Frontal cortex (tissue), 4 donors: ENCODE data around the gene MACF1. TPM values are rescaled to one million over a fixed set of nuclear protein-coding genes. Genes with fewer than 3 reads are reported as not detected.

Source experiments
- DNase-seq, 2 donors: peaks; one replicate each; pipeline ENCODE4 v3.0.0; 2012; ENCODE audit warnings: low spot score in 2 of 2
- FAIRE-seq: peaks from 2 replicates; lab custom pipeline; 2012; peaks lifted over from hg19 to GRCh38; lab: Jason Lieb, UNC
- total RNA-seq: library from RNA; depleted of rRNA; stranded (reverse); fragments of >200 nt; gene quantifications from one replicate; pipeline ENCODE4 v1.2.3, GENCODE V29; 2014
- donor health status: control.
- donor health status: control.
- donor health status: control.

Gene MACF1
- total RNA-seq, 1 donor from 2014 or later = 306 TPM

DNA sequence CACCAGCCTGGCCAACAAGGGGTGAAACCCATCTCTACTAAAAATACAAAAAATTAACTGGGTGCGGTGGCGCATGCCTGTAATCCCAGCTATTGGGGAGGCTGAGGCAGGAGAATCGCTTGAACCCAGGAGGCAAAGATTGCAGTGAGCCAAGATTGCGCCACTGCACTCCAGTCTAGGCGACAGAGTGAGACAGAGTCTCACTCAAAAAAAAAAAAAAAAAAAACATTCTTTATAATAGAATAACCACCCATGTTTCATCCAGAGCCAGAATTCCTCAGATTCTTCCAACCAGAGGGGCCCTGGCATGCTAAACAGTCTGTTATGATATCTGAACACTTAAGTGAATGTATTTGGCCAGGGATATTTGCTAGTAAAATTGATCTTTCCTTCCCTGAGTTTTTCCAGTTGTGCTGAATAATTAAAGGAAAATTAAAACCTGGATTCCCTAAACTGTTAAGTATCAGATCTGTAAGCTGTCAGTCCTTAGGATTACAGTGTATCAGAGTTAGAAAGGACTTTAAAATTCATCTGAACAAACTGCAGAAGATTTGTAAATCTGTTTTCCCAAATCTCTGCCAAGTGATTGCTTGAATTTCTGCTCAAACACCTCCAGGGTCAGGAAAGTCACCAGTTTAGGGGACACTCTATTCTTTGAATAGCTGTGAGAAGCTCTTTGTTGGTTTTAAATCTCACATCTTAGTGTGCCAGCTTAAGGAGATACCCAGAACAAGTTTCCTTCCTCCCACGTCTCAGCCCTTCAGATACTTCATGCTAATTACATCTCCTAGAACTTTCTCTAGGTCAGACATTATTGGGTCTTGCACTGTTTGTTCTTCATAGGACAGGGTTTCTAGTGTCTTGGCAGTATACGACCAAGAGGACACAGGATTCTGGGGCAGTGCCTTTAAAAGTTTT is 202.3 kb downstream of the MACF1 start:
- FAIRE-seq = no peak
- no peak for DNase-seq

DNA sequence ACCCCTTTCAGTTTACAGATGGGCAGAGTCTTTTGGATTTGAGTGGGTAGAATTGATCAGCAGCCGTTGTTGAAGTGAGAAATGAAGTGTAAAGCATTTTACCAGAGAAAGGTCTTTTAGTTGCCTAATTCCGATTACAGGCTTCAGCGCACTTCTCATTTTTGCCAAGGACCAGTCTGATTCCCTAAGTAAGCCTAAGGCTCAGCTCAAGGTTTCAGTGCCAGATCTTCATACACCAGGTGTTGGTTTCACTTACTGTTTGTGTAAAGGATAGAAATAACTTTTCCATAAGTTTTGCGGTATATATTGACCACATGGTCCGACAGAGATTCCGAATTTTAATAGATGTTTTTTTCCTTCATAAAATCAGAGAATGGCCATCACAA is 203.0 kb downstream of the MACF1 start:
- DNase-seq (no peak), FAIRE-seq (no peak)

DNA sequence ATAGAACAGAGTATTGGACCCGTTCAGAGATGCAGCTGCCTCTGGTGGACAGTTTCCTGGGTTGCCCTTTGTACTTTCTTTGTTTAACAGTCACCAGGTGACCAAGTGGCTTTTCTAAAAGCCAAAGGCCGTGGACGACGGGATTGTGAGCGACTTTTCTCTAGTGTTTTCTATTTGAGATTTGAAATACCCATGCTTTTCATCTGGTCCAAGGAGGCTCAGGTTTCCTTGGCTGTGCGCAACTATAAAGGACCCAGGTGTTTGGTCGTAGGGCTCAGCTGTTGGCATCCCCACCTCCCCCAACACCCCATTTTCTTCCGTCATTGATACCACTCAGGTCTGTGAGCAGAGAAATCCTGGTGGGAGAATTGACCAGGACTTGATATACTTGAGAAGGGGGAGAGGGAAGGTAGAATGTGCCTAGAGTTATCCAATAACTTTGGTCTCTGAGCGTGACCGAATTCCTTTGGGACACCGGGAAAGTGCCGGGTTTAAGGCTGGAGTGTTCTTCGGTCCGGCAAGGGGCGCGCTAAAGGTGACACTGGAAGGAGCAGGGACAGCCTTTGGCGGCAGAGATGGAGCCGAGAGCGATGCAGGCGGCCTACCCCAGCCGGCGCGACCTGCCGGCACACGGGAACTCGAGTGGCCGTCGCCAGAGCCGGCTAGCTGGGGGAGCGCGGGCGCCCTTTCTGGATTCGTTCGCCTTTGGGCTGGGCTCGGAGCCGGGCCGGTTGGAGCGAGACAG is 203.6 kb downstream of the MACF1 start:
- no peak for DNase-seq
- no peak for FAIRE-seq

DNA sequence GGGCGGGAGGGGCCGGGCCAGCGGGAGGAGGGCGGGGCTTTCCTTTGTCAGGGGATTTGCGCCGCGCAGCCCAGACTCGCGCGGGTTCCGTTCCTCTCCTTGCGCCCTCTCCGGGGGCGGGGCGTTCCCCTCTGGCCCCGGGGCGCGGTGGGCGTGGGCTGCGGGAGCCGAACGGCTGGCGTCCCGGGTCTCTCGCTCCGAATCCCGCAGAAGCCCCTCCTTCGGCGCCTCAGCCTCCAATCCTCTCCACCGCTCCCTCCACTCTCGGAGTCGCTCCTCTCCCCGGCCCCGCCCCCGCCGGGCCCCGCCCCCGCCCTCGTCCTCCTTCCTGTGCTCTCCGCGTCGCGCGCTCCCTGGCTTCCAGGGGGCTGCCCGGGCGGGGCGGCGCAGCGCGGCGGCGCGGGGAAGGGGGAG is 204.2 kb downstream of the MACF1 start:
- DNase-seq (peak; percentile 97 to 98), FAIRE-seq (no peak)

DNA sequence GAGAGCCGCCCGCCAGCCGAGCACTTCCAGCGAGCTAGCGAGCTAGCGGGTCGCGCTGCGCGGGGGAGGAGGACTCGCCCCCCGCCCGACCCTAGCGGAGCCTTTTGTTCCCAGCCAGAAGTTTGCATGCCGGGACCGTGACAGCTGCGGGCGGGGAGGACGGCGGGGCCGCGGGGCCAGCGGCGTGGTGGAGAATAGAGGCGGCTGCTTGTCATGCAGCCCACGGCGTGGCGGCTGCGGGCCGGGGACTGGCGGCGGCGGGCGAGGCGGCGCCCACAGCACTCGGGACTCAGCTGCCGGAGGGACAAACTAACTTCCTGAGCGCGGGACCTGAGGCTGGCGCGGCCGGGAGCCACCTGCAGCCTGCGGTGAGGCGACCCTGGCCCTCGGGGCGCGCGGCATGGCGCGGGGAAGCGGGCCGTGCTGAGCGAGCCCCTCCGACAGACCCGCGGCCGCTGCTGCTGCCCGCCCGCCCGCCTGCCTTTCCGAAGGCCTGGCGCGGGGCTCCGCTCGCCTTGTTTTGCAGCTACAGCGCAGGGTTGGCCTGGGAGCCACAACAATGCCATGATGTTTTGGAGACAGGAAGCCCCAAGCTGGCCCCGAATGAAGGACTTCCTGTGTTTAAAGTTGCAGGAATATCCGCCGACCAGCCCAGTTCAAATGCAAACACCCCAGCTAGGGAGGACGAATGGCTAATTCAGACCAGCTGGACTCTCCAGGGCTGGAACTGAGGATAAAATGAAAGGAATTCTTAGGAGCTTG is 204.7 kb downstream of the MACF1 start:
- DNase-seq (peak in 1 of 2 donors; percentile 52), FAIRE-seq (no peak)

DNA sequence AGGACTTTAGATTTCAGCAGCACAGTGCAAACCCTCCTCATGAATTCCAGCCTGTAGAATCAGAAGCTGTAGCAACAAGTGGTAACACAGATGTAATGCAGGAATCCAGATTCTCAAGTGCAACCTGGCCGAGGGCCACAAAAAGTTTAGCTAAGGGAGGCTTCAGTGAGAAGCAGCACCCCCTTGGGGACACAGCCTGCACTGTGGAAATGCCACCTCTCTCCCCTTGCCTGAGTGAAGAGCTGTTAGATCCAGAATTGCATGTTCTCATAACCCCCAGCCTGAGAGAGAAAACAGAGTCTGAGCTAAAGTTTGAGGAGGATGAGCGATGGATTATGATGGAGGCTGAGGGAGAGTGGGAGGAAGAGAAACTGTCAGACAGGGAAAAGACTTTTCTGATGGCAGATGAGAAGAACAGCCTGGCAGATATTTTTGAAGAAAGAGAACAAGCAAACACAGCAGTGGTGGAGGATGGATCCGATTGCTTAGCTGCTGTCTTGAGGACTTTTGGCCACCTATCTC is 206.5 kb downstream of the MACF1 start:
- no peak for FAIRE-seq
- DNase-seq = peak; percentile 60 to 67

DNA sequence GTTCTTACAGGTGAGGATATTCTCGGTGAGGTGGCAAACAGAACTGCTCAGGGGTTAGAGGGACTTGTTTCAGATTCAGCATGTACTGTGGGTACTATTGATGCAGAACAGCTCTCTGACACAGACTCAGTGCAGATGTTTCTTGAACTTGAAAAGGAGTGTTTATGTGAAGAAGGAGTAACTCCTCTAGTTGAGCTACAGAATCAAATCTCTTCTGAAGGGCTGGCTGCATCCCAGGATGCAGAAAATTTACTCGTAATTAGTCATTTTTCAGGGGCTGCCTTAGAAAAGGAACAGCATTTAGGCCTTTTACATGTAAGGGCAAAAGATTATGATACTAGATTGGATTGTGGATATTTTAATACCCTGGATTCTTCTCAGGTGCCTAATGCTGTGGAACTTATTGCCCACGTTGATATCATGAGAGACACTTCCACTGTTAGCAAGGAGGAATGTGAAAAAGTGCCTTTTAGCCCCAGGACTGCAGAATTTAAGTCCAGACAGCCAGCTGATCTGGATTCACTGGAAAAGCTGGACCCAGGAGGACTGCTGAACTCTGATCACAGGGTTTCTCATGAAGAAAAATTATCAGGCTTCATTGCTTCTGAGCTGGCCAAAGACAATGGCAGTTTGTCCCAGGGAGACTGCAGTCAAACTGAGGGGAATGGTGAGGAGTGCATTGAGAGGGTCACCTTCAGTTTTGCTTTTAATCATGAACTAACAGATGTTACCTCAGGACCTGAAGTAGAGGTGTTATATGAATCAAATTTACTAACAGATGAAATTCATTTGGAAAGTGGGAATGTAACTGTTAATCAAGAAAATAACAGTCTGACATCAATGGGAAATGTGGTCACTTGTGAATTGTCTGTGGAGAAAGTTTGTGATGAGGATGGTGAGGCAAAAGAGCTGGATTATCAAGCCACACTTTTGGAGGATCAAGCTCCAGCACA is 207.3 kb downstream of the MACF1 start:
- no peak for FAIRE-seq
- DNase-seq = peak in 1 of 2 donors; percentile 31

DNA sequence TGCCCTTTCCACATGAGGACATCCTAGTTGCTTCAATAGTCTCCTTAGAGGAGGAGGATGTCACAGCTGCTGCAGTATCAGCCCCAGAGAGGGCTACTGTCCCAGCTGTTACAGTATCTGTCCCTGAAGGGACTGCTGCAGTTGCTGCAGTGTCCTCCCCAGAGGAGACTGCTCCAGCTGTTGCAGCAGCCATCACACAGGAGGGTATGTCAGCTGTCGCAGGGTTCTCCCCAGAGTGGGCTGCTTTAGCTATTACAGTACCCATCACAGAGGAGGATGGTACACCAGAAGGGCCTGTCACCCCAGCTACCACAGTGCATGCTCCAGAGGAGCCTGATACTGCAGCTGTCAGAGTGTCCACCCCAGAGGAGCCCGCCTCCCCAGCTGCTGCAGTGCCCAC is 208.4 kb downstream of the MACF1 start:
- no peak for FAIRE-seq
- DNase-seq = peak in 1 of 2 donors; percentile 28

DNA sequence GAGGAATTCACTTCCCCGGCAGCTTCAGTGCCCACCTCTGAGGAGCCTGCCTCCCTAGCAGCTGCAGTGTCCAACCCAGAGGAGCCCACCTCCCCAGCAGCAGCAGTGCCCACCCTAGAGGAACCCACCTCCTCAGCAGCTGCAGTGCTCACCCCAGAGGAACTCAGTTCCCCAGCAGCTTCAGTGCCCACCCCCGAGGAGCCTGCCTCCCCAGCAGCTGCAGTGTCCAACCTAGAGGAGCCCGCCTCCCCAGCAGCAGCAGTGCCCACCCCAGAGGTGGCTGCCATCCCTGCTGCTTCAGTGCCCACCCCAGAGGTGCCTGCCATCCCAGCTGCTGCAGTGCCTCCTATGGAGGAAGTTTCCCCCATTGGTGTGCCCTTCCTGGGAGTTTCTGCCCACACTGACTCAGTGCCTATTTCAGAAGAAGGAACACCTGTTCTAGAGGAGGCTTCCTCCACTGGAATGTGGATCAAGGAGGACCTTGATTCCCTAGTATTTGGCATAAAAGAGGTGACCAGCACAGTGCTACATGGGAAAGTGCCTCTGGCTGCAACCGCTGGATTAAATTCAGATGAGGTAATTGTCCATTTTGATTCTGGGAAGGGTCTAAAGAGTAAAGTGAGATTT is 209.5 kb downstream of the MACF1 start:
- DNase-seq (no peak), FAIRE-seq (no peak)

DNA sequence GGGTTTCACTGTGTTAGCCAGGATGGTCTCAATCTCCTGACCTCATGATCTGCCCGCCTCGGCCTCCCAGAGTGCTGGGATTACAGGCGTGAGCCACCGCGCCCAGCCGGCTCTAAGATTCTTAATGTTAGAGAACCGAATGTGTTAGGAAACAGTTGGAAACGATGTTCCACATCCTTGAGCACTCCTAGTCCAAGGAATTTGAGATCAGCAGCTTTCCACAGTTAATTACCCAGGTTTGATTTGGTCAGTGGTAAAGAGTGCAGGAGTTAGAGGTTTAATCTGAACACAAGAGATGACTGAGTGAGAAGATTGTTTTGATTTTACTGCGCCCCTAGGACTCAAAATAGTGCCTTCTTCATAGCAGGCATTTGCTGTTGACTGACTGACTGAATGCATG is 211.1 kb downstream of the MACF1 start:
- DNase-seq (no peak), FAIRE-seq (no peak)

DNA sequence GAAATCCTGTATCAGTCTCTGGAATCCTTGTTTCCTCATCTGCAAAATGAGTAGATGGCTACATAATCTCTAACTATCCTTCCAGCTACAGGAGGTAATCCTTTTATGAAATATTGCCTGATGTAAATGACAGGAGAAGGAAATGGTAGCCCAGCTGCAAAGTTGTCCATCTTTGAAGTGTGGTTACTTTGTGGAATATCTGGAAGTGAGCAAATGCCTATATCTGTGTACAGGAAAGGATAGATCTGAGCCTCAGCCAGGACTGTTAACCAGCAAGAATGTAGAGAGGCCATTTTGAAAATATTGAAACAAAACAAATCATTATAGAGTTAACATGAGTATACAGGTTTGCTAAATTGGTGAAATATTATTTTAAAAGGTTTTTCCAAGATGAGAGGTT is 212.1 kb downstream of the MACF1 start:
- DNase-seq = no peak
- no peak for FAIRE-seq

DNA sequence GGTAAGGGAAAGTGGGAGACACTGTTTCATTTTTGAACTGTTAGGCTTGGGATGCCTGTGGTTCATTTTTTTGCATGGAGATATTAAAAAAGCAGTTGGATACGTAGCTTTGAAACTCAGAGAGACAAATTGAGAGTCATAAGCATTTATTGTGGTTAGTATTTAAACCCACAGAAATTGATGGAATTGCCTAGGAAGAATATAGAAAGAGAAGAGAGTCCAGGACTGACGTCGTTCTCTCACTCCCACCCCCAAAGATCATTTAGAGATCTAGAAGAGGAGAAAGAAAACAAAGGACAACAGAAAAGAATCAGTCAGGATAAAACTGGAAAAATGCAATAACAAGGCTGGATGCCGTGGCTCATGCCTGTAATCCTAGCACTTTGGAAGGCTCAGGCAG is 213.7 kb downstream of the MACF1 start:
- DNase-seq (no peak), FAIRE-seq (no peak)

DNA sequence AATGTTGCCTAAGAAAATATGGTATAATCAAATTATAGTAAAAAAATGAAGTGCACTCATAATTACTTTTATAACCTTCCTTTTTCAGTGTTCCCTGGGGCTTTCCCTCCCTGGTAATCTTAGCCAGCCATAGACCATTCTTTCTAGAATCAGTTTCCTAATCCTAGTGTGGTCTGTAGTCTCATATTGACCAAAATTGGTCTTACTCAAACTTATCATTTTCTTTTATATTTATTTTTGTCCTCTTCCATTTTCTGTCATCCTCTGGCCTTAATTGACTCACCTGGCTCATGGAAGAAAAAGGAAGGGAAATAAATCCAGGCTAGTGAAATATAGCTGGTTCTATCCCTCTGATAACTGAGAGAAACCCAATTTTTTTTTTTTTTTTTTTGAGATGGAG is 216.0 kb downstream of the MACF1 start:
- FAIRE-seq (no peak), DNase-seq (no peak)

DNA sequence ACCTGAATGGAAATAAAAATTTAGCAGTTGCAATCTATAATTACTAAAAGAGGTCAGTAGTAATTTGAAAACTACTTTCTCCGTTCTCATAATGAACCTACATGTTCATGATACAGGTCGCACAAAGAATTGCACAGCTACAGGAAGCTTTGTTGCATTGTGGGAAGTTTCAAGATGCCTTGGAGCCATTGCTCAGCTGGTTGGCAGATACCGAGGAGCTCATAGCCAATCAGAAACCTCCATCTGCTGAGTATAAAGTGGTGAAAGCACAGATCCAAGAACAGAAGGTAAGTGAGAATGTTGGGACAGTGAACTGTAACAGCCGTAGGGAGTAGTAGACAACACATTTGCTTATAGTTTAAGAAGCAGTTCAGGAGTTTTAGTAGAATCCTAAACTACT is 218.1 kb downstream of the MACF1 start:
- FAIRE-seq (no peak), DNase-seq (no peak)

DNA sequence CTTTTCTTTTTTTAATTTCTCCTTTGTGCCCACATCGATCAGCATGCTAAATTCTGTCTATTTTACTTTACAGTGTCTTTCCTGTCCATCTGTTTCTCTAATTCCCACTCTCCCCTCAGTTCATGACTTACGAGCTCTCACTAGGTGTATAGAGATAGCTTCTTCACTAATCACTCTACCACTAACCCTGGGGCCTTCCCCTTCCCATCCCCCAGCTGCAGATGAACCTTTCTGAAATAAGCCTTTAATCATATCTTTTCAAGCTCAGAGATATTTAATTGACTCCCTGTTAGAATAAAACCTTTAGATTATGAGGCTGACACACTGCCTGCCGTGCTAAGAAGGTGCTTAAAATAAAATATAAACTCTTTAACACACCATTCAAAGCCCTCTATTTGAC is 220.7 kb downstream of the MACF1 start:
- DNase-seq = no peak
- FAIRE-seq = no peak

DNA sequence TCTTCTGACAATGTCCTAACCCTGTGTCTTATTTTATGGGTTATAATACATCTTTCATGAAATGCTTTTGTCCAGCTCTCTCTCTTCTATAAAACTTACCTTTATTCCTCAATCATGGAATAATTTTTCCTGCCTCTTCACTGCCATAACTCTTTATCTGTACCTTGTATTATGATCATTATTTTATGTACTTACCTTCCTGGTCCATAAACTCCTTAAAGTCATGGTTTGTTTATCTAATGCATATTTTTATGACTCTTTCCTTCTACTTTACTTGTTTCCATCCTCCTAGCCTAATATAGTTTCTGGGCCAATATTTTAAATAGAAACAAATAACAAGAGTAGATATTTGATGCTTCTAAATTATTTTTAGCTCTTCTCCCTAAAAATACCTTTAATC is 221.1 kb downstream of the MACF1 start:
- DNase-seq (no peak), FAIRE-seq (no peak)

DNA sequence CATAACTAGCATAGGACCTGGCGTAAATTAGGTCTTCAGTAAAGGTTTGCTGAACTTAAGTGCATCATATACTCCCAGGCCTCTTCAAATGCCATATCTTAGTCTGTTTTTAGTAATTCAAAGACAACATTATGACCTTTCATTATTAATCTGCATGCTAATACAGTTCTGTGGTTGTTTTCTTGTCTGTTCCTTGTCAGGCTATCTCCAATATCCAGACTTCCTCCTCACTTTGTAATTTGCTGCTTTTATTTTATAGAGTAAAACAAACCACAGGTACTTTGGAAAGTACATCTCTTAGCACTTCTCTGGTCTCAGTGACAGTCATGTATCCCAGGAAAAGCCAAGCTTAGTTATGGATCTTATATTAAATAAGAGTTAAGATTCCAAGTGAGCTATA is 221.9 kb downstream of the MACF1 start:
- DNase-seq = no peak
- FAIRE-seq = no peak

DNA sequence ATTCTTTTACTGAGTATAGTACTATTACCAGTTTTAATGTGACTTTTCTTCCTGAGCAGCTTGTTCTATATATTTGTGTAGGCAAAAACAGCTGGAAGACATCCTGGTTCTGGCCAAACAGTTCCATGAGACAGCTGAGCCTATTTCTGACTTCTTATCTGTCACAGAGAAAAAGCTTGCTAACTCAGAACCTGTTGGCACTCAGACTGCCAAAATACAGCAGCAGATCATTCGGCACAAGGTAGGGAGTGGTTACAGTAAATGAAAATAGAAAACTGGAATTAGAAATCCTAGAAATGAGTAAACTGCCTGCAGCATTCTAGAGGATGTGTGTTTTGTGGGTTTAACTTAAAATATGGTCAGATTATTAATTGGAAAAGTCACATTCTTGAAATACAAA is 222.9 kb downstream of the MACF1 start:
- FAIRE-seq (no peak), DNase-seq (no peak)

DNA sequence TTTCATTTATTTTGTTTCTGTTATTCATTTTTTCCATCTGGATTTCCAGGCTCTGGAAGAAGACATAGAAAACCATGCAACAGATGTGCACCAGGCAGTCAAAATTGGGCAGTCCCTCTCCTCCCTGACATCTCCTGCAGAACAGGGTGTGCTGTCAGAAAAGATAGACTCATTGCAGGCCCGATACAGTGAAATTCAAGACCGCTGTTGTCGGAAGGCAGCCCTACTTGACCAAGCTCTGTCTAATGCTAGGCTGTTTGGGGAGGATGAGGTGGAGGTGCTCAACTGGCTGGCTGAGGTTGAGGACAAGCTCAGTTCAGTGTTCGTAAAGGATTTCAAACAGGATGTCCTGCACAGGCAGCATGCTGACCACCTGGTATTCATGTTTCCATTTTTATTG is 223.4 kb downstream of the MACF1 start:
- no peak for FAIRE-seq
- no peak for DNase-seq
